Hematopoietic multipotent progenitor cell treated with erythropoietin and hydrocortisone succinate and interleukin-3 and kit ligand, for 6 days (in vitro differentiated cells): Measurements from ENCODE around the gene POLR2J.

Source experiments
- DNase-seq: peaks from one replicate; pipeline ENCODE4 v3.0.0-alpha.2; 2015

The POLR2J gene

GRCh38 chr7:102434039-102434486, 44.7 kb downstream of the POLR2J start:
- DNase-seq, result no peak

- DNase-seq, result peak; percentile 78
Observed at GRCh38 chr7:102433219-102434038, 45.3 kb downstream of the POLR2J start, which contains the start of gene ORAI2. TSS of gene ORAI2 (plus strand) at chr7:102433575. CDS start at chr7:102438957, 5,382 bp downstream.

- no peak for DNase-seq
Observed at GRCh38 chr7:102432442-102433218, 46.1 kb downstream of the POLR2J start.

GRCh38 chr7:102431617-102432298, 47.0 kb downstream of the POLR2J start:
- peak; percentile 63 for DNase-seq

GRCh38 chr7:102429141-102429899, 49.4 kb downstream of the POLR2J start:
- no peak for DNase-seq

- peak; percentile 26 for DNase-seq
Observed at GRCh38 chr7:102427019-102427405, 51.7 kb downstream of the POLR2J start.

- DNase-seq, result peak; percentile 75
Observed at GRCh38 chr7:102426268-102427018, 52.3 kb downstream of the POLR2J start.

GRCh38 chr7:102425639-102426267, 53.0 kb downstream of the POLR2J start:
- DNase-seq, result peak; percentile 82

GRCh38 chr7:102424787-102425218, 53.9 kb downstream of the POLR2J start:
- no peak for DNase-seq

GRCh38 chr7:102424129-102424551, 54.6 kb downstream of the POLR2J start:
- DNase-seq, result no peak
